RPMI7951 (cell line): ENCODE data around the gene PSPN. TPM values are rescaled to one million over a fixed set of nuclear protein-coding genes. Genes with fewer than 3 reads are reported as not detected.

Experiments
- DNase-seq: peaks from one replicate; pipeline ENCODE4 v3.0.0-alpha.2; 2012; ENCODE audit warnings: low read depth
- total RNA-seq: library from RNA; depleted of rRNA; stranded (reverse); fragments of >200 nt; shearing (Covaris generic); gene quantifications from 2 replicates; pipeline ENCODE4 v1.2.3, GENCODE V29; 2014; rRNA removed

PSPN gene
- total RNA-seq, 1 experiment from 2014 or later, result 0.84 TPM

DNA sequence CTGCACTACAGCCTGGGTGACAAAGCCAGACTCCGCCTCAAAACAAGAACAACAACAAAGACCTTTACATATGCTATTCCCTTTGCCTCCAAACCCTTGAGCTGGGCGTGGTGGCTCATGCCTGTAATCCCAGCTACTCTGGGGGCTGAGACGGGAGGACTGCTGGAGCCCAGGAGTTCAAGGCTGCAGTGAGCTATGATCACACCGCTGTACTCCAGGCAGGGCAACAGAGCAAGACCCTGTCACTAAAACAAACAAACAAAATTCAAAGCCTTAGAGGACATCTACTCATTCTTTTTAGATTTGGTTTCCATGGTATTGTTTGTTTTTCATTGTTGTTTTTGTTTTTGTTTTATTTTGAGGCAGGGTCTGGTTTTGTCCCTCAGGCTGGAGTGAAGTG, 50.1 kb downstream of the PSPN start:
- DNase-seq, result no peak

Other genes starting within 250 kb of the PSPN start
- gene ACSBG2, start 240.3 kb downstream of the PSPN start, total RNA-seq, result not detected in 2 replicates
- gene MLLT1, start 96.0 kb downstream of the PSPN start, total RNA-seq, result 7.8 and 8.8 TPM in 2 replicates
- gene ACER1, start 42.3 kb downstream of the PSPN start, total RNA-seq, result not detected in 2 replicates
- 111 and 175 TPM in 2 replicates for gene CLPP, start 14.4 kb downstream of the PSPN start, total RNA-seq
- 51.8 and 57.9 TPM in 2 replicates for gene ALKBH7, start 3.1 kb downstream of the PSPN start, total RNA-seq
- 33.8 and 38.4 TPM in 2 replicates for gene GTF2F1, start 17.2 kb upstream of the PSPN start, total RNA-seq
- 43.1 and 54.0 TPM in 2 replicates for gene KHSRP, start 48.9 kb upstream of the PSPN start, total RNA-seq
- not detected in 2 replicates for gene SLC25A41, start 57.8 kb upstream of the PSPN start, total RNA-seq
- gene SLC25A23, start 83.9 kb upstream of the PSPN start, total RNA-seq, result 17.5 and 20.7 TPM in 2 replicates
- not detected in 2 replicates for gene CRB3, start 88.3 kb upstream of the PSPN start, total RNA-seq
- gene DENND1C, start 105.9 kb upstream of the PSPN start, total RNA-seq, result not detected in 2 replicates
- gene TUBB4A, start 126.4 kb upstream of the PSPN start, total RNA-seq, result 0.20 TPM in 1 of 2 replicates, not detected in the other
- gene TNFSF9, start 155.1 kb upstream of the PSPN start, total RNA-seq, result 0.29 and 0.96 TPM in 2 replicates
- gene CD70, start 215.2 kb upstream of the PSPN start, total RNA-seq, result 0.39 and 1.2 TPM in 2 replicates